Hematopoietic multipotent progenitor cell treated with erythropoietin and hydrocortisone succinate and interleukin-3 and kit ligand, for 6 days (in vitro differentiated cells): ENCODE data around the gene TPH2.

Experiments used
- DNase-seq: peaks from one replicate; pipeline ENCODE4 v3.0.0-alpha.2; 2015

The TPH2 gene

DNA sequence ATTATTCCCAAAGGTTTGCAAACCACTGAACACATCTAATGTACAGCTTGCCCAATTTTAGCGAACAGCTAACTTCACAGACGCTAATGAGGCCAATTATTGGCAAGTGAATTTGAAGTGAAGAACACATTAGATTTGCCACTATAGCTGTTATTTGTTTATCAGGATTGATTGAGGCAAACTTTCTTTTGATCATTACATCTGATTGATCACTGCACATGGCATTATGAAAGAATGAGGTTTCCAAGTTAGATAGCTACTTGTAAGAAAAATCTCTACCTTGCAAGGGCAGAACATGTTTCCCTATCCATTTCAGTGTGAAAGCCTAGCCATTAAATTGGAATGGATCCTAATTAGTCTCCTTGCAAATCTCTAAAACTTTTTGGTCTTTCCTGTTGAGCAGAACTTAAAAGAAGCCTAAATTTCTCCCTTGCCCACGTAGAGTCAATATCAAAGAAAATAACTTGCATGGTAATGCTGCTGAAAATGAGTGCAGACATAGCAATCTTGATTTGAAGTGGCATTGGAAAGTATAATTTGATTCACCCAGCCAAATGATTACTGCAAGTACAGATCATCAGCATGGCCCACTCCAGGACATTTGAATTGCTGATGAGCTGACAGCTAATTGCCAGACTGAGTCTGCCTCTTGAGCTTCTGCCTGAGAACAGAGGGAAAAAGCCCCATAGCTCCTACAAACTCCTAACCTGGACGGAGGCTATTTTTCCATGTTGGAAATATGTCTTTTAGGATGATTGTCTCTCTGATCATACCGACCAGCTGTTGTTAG is 98.6 kb downstream of the TPH2 start:
- no peak for DNase-seq

- DNase-seq = no peak
These were observed 103.2 kb downstream of the TPH2 start for GRCh38 chr12:72041811-72042210.

DNA sequence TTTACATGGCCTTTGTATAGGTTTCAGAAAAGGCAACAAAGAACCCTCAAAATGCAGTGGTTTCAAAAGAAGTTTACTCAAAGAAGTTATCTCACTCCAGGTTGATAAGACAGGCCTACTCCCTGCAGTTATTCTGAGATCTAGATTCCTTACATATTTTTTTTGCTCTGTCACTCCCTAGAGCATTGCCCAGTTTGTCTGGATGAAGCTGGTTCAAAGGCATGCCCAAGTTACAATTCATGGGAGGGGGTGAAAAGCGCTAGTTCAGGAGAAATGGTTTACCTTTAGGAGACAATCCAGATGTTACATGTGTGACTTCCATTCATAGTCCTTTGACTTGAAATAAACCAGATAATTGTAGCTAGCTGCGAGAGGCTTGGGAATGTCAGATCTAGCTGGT is 115.0 kb downstream of the TPH2 start:
- no peak for DNase-seq

DNA sequence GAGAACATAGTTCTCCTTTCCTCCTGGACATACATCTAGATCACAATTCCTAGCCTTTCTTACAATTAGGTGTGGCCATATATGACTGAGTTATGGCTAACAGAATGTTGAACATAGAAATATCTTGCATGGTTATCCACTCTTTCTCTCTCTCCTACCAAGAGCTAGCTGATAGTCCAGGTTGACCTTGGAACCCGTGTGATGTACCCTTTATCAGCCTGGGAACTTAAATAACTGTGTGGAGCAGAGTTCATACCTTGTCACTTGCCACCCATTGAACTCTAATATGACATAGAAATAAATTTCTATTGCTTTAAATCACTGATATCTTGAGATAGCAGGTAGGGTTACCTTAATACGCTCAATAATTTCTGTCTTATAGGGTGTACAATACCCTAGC is 115.9 kb downstream of the TPH2 start:
- no peak for DNase-seq

- DNase-seq = peak; percentile 2
These were observed 118.8 kb downstream of the TPH2 start for GRCh38 chr12:72057330-72057914.

- no peak for DNase-seq
These were observed 124.4 kb downstream of the TPH2 start for GRCh38 chr12:72063073-72063472.

DNA sequence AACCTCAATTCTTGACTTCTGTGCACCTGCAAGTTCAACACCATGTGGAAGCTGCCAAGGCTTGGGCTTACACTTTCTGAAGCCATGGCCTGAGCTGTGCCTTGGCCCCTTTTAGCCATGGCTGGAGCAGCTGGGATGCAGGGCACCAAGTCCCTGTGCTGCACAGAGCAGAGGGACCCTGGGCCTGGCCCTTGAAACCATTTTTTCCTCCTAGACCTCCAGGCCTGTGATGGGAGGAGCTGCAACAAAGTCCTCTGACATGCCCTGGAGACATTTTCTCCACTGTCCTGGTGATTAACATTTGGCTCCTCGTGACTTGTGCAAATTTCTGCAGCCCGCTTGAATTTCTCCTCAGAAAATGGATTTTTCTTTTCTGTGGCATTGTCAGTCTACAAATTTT is 132.4 kb downstream of the TPH2 start:
- no peak for DNase-seq

DNA sequence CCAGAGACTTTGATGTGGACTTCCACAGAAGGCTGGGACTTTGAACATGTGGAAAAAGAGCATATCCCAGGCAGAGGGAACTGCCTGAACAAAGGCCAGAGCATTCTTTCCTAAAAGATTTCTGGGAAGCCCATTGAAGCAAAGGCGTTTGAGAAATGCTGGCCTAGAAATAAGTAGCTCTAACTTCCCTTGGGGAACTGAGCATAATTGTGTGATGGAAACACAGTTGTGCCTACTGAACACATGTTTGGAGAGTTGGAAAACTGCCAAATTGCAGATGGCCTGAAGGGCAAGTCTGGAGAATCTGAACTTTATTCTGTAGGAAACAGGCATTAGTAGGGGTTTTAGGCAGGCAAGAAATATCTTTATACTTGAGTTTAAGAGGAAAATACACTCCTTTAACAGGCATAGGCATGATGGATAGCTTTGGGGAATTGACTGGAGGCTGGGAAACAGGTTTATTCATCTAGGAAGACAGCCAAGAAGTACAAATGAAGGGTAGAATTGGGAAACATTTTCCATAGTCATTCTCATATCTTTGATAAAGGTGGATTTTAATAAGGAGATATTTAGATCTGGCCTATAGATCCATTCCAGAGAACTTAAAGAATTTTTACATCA is 134.1 kb downstream of the TPH2 start:
- peak; percentile 1 for DNase-seq

GRCh38 chr12:72074065-72074464 is 135.4 kb downstream of the TPH2 start:
- no peak for DNase-seq

DNA sequence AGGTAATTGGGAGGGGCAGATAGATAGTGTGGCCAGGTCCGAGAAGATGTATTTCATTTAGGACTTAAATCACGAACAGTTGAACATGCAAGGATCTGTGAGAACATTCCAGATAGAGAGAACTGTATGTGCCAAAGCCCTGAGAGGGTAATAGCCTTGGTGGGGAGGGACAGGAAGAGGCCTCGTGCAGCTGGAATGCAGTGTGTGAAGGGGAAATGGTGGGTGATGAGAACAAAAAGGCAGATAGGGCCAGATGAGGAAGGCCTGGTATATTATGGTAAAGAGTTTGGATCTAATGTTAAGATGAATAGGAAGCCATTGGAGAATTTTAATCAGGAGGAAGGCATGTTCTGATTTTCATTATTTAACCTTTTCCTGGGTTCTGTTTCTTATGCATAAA is 136.3 kb downstream of the TPH2 start:
- no peak for DNase-seq

DNA sequence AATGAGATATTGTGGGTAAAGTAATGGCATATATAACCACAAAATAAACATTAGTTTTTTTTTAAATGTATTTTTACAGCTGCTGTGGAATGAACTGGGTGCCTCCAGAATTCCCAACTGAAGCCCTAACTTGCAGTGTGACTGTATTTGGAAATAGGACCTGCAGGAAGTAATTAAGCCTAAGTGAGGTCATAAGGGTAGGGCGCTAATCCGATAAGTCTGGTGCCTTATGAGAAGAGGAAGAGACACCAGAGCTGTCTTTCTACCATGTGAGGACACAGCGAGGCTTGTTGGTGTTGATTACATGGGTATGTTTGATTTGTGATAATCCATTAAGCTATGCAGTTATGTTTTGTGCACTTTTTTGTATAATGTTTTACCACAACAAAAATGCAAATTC is 136.8 kb downstream of the TPH2 start:
- no peak for DNase-seq

DNA sequence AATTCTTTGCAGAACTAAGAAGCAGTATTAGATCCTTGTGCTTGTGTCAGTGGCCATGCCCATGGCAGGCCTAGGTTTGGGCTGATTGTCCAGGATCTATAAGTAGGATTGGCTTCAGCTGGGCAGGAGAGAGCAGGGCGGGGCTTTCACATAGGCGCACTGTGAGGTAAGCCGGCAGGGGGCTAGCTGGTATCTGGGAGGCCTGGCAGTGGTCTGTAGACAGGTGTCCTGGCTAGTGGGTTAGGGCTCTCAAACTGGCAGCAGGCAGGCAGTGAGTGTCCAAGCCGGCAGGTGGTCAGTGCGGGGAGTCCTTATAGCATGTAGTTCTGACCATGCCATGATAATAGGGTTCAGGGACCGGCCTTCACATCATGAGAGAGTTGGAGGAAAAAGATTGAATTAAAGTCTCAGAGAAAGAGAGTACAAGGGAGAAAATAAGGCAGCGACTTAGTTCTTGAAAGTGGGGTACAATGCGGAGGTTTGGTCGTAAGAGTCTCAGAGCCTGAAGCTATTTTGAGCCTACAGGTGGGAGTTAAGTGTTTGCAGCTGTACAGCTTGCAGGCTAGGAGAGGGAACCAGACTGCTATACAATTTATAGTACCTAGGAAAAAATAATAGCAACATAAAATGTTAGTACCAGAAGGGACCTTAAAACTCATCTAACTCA is 137.4 kb downstream of the TPH2 start:
- no peak for DNase-seq

- no peak for DNase-seq
These were observed 137.9 kb downstream of the TPH2 start for GRCh38 chr12:72076558-72076915.

DNA sequence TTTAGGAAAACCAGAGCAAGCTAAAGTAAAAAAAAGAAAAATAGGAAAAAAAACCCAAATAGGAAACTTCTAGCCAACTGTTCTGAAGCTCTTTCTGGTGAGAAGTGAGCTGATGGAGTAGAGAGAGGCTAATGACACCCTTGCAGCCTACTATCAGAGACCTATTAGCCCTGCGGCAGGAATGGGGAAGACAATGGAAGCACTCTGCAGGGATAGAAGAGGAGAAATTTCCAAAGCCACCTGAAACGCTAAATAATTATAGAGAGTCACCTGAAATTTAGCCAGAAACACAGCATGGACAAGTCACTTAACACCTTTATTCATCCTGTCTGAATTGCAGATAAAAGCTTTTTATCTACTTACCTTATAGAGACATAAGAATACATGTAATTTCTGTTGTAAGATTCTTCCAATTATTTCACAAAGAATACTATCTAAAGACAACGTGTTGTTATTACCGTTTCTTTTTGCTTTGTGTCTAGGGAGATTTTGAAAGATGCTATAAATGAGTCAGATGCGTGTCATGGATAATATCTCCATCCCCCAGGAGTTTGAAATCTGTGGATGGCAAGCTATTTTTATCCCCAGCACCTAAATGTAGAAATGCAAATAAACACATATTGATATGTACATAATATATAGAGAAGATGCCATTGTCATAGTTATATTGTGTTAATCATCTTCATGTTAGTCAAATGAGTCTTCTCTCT is 138.6 kb downstream of the TPH2 start:
- DNase-seq = no peak

DNA sequence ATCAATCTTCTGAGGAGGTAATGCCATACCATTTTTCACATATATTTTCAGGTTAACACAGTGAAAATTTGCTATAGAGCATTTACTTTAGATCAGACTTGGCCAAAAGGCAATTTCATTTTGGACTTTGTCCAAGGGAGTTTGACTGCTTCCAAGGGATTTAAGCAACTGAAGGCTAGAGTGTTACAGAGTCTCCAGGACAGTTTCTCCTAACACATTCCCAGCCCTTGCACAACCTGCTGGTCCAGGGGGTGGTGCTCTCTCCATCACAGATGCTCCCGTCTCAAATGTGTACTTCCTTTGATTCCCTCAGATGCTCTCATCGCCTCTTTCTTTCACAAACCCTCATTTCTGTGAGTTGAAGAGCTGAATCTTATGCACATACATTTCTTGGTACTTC is 143.1 kb downstream of the TPH2 start:
- DNase-seq = no peak
